ENCODE data around the gene TC2N. TPM values are rescaled to one million over a fixed set of nuclear protein-coding genes. Genes with fewer than 3 reads are reported as not detected.
"Not testable (repeated sequence)": the region's sequence is repeated elsewhere in the genome, so short reads cannot be mapped to it uniquely, and the experiment has no call there.

Gene TC2N
- total and polyA plus RNA-seq, 2 donors, result 23.9 to 42.5 TPM

- H3K9me3 ChIP-seq (ENCODE audit: control insufficient read depth in 2 of 2, insufficient read depth in 1 of 2, low read length in 1 of 2), result peaks cover 0 to 5% of the 10 kb centered on the region in 2 donors
- H3K4me3 ChIP-seq (ENCODE audit: low read length in 2 of 2), result no peak overlapping the region
- DNase-seq (ENCODE audit: low read depth in 6 of 9, low spot score in 9 of 9), result no peak
- no peak overlapping the region for H3K27ac ChIP-seq (ENCODE audit: low read depth in 1 of 2, low read length in 1 of 2)
- H3K36me3 ChIP-seq (ENCODE audit: control insufficient read depth in 2 of 2, insufficient read depth in 2 of 2, low read length in 1 of 2), result no peaks in the 10 kb centered on the region
- no peaks in the 10 kb centered on the region for H3K4me1 ChIP-seq (ENCODE audit: control insufficient read depth in 2 of 2, insufficient read depth in 2 of 2, low read length in 2 of 2)
- no peaks in the 10 kb centered on the region for H3K27me3 ChIP-seq (ENCODE audit: control insufficient read depth in 2 of 2, insufficient read depth in 1 of 2, low read length in 1 of 2)
- WGBS, result 97% methylated on average over 3 of the region's 3 CpGs
These were observed 35.0 kb upstream of the TC2N start for GRCh38 chr14:91902336-91902735.

GRCh38 chr14:91901449-91902226 is 34.3 kb upstream of the TC2N start:
- no peak overlapping the region for H3K27ac ChIP-seq (ENCODE audit: low read depth in 1 of 2, low read length in 1 of 2)
- 93% methylated on average over 9 of the region's 9 CpGs for WGBS

GRCh38 chr14:91899806-91900205 is 32.5 kb upstream of the TC2N start:
- WGBS, result 94% methylated on average over 4 of the region's 4 CpGs
- no peaks in the 10 kb centered on the region for H3K27me3 ChIP-seq (ENCODE audit: control insufficient read depth in 2 of 2, insufficient read depth in 1 of 2, low read length in 1 of 2)
- no peaks in the 10 kb centered on the region for H3K4me1 ChIP-seq (ENCODE audit: control insufficient read depth in 2 of 2, insufficient read depth in 2 of 2, low read length in 2 of 2)
- no peaks in the 10 kb centered on the region for H3K9me3 ChIP-seq (ENCODE audit: control insufficient read depth in 2 of 2, insufficient read depth in 1 of 2, low read length in 1 of 2)
- no peak overlapping the region for H3K4me3 ChIP-seq (ENCODE audit: low read length in 2 of 2)
- H3K36me3 ChIP-seq (ENCODE audit: control insufficient read depth in 2 of 2, insufficient read depth in 2 of 2, low read length in 1 of 2), result no peaks in the 10 kb centered on the region
- DNase-seq (ENCODE audit: low read depth in 6 of 9, low spot score in 9 of 9), result no peak
- no peak overlapping the region for H3K27ac ChIP-seq (ENCODE audit: low read depth in 1 of 2, low read length in 1 of 2)

More at GRCh38 chr14:91901449-91902226, 34.3 kb upstream of the TC2N start:
- Histone ChIP-seq H3K9me3 (ENCODE audit: control insufficient read depth in 2 of 2, insufficient read depth in 1 of 2, low read length in 1 of 2) (peaks cover 0 to 5% of the 10 kb centered on the region in 2 donors), H3K4me3 (ENCODE audit: low read length in 2 of 2) (no peak overlapping the region), H3K4me1 (ENCODE audit: control insufficient read depth in 2 of 2, insufficient read depth in 2 of 2, low read length in 2 of 2) (no peaks in the 10 kb centered on the region), H3K36me3 (ENCODE audit: control insufficient read depth in 2 of 2, insufficient read depth in 2 of 2, low read length in 1 of 2) (no peaks in the 10 kb centered on the region), H3K27me3 (ENCODE audit: control insufficient read depth in 2 of 2, insufficient read depth in 1 of 2, low read length in 1 of 2) (no peaks in the 10 kb centered on the region)
- no peak for DNase-seq (ENCODE audit: low read depth in 6 of 9, low spot score in 9 of 9)

- WGBS, result 96% methylated on average over 4 of the region's 4 CpGs
- Histone ChIP-seq H3K27ac (ENCODE audit: low read depth in 1 of 2, low read length in 1 of 2) (no peak overlapping the region), H3K4me1 (ENCODE audit: control insufficient read depth in 2 of 2, insufficient read depth in 2 of 2, low read length in 2 of 2) (no peaks in the 10 kb centered on the region), H3K36me3 (ENCODE audit: control insufficient read depth in 2 of 2, insufficient read depth in 2 of 2, low read length in 1 of 2) (no peaks in the 10 kb centered on the region), H3K27me3 (ENCODE audit: control insufficient read depth in 2 of 2, insufficient read depth in 1 of 2, low read length in 1 of 2) (no peaks in the 10 kb centered on the region), H3K4me3 (ENCODE audit: low read length in 2 of 2) (no peak overlapping the region), H3K9me3 (ENCODE audit: control insufficient read depth in 2 of 2, insufficient read depth in 1 of 2, low read length in 1 of 2) (no peaks in the 10 kb centered on the region)
- no peak for DNase-seq (ENCODE audit: low read depth in 6 of 9, low spot score in 9 of 9)
These were observed 31.9 kb upstream of the TC2N start for GRCh38 chr14:91899213-91899612.

GRCh38 chr14:91898372-91898771 is 31.0 kb upstream of the TC2N start:
- H3K27ac ChIP-seq (ENCODE audit: low read depth in 1 of 2, low read length in 1 of 2), result no peak overlapping the region
- H3K36me3 ChIP-seq (ENCODE audit: control insufficient read depth in 2 of 2, insufficient read depth in 2 of 2, low read length in 1 of 2), result no peaks in the 10 kb centered on the region
- 89% methylated on average over 5 of the region's 5 CpGs for WGBS
- H3K27me3 ChIP-seq (ENCODE audit: control insufficient read depth in 2 of 2, insufficient read depth in 1 of 2, low read length in 1 of 2), result no peaks in the 10 kb centered on the region
- no peaks in the 10 kb centered on the region for H3K9me3 ChIP-seq (ENCODE audit: control insufficient read depth in 2 of 2, insufficient read depth in 1 of 2, low read length in 1 of 2)
- H3K4me1 ChIP-seq (ENCODE audit: control insufficient read depth in 2 of 2, insufficient read depth in 2 of 2, low read length in 2 of 2), result peaks cover under 1 to 4% of the 10 kb centered on the region in 2 donors
- no peak overlapping the region for H3K4me3 ChIP-seq (ENCODE audit: low read length in 2 of 2)
- no peak for DNase-seq (ENCODE audit: low read depth in 6 of 9, low spot score in 9 of 9)

GRCh38 chr14:91897716-91898115 is 30.4 kb upstream of the TC2N start:
- not testable (repeated sequence) for H3K27ac ChIP-seq (ENCODE audit: low read depth in 1 of 2, low read length in 1 of 2); DNase-seq (ENCODE audit: low read depth in 6 of 9, low spot score in 9 of 9); H3K27me3 ChIP-seq (ENCODE audit: control insufficient read depth in 2 of 2, insufficient read depth in 1 of 2, low read length in 1 of 2); H3K9me3 ChIP-seq (ENCODE audit: control insufficient read depth in 2 of 2, insufficient read depth in 1 of 2, low read length in 1 of 2); H3K36me3 ChIP-seq (ENCODE audit: control insufficient read depth in 2 of 2, insufficient read depth in 2 of 2, low read length in 1 of 2); H3K4me1 ChIP-seq (ENCODE audit: control insufficient read depth in 2 of 2, insufficient read depth in 2 of 2, low read length in 2 of 2); H3K4me3 ChIP-seq (ENCODE audit: low read length in 2 of 2)
- 95% methylated on average over 5 of the region's 5 CpGs for WGBS

GRCh38 chr14:91897106-91897701 is 29.9 kb upstream of the TC2N start:
- peaks cover 3 to 4% of the 10 kb centered on the region in 2 donors for H3K4me1 ChIP-seq (ENCODE audit: control insufficient read depth in 2 of 2, insufficient read depth in 2 of 2, low read length in 2 of 2)
- DNase-seq (ENCODE audit: low read depth in 6 of 9, low spot score in 9 of 9), result no peak
- no peak overlapping the region for H3K4me3 ChIP-seq (ENCODE audit: low read length in 2 of 2)

GRCh38 chr14:91896419-91896818 is 29.1 kb upstream of the TC2N start:
- DNase-seq (ENCODE audit: low read depth in 6 of 9, low spot score in 9 of 9), result no peak
- Histone ChIP-seq H3K27ac (ENCODE audit: low read depth in 1 of 2, low read length in 1 of 2) (no peak overlapping the region), H3K36me3 (ENCODE audit: control insufficient read depth in 2 of 2, insufficient read depth in 2 of 2, low read length in 1 of 2) (no peaks in the 10 kb centered on the region), H3K9me3 (ENCODE audit: control insufficient read depth in 2 of 2, insufficient read depth in 1 of 2, low read length in 1 of 2) (no peaks in the 10 kb centered on the region), H3K4me1 (ENCODE audit: control insufficient read depth in 2 of 2, insufficient read depth in 2 of 2, low read length in 2 of 2) (peaks cover 3 to 4% of the 10 kb centered on the region in 2 donors), H3K4me3 (ENCODE audit: low read length in 2 of 2) (no peak overlapping the region), H3K27me3 (ENCODE audit: control insufficient read depth in 2 of 2, insufficient read depth in 1 of 2, low read length in 1 of 2) (no peaks in the 10 kb centered on the region)
- WGBS, result 98% methylated on average over 4 of the region's 4 CpGs

More at GRCh38 chr14:91897106-91897701, 29.9 kb upstream of the TC2N start:
- no peaks in the 10 kb centered on the region for H3K27me3 ChIP-seq (ENCODE audit: control insufficient read depth in 2 of 2, insufficient read depth in 1 of 2, low read length in 1 of 2)
- no peak overlapping the region for H3K27ac ChIP-seq (ENCODE audit: low read depth in 1 of 2, low read length in 1 of 2)
- WGBS, result 93% methylated on average over 10 of the region's 10 CpGs
- no peaks in the 10 kb centered on the region for H3K36me3 ChIP-seq (ENCODE audit: control insufficient read depth in 2 of 2, insufficient read depth in 2 of 2, low read length in 1 of 2)
- H3K9me3 ChIP-seq (ENCODE audit: control insufficient read depth in 2 of 2, insufficient read depth in 1 of 2, low read length in 1 of 2), result no peaks in the 10 kb centered on the region

- no peak for DNase-seq (ENCODE audit: low read depth in 6 of 9, low spot score in 9 of 9)
- Histone ChIP-seq H3K4me3 (ENCODE audit: low read length in 2 of 2) (no peak overlapping the region), H3K27ac (ENCODE audit: low read depth in 1 of 2, low read length in 1 of 2) (no peak overlapping the region), H3K4me1 (ENCODE audit: control insufficient read depth in 2 of 2, insufficient read depth in 2 of 2, low read length in 2 of 2) (peaks cover 23 to 26% of the 10 kb centered on the region in 2 donors), H3K27me3 (ENCODE audit: control insufficient read depth in 2 of 2, insufficient read depth in 1 of 2, low read length in 1 of 2) (no peaks in the 10 kb centered on the region), H3K9me3 (ENCODE audit: control insufficient read depth in 2 of 2, insufficient read depth in 1 of 2, low read length in 1 of 2) (no peaks in the 10 kb centered on the region), H3K36me3 (ENCODE audit: control insufficient read depth in 2 of 2, insufficient read depth in 2 of 2, low read length in 1 of 2) (no peaks in the 10 kb centered on the region)
- 74% methylated on average over 4 of the region's 4 CpGs for WGBS
These were observed 26.3 kb upstream of the TC2N start for GRCh38 chr14:91893669-91894068.
